Measurements from ENCODE around the gene GJC3. TPM values are rescaled to one million over a fixed set of nuclear protein-coding genes. Genes with fewer than 3 reads are reported as not detected.

The GJC3 gene
- total and polyA plus RNA-seq, 9 of the 15 experiments (the other 6 are each of a cell fraction or from before 2014, with no cell fraction given), result 0.10 to 0.45 (median 0.28) TPM; not detected in 1

GRCh38 chr7:99918959-99919813 lies 10.2 kb downstream of the GJC3 start, which contains the start of gene TRIM4 (continued):
- TF ChIP-seq MBD1 (CRISPR knock-in tag; IDR thresholded peaks at IDR 0.05) (no peak), ZNF143 (CRISPR knock-in tag; IDR thresholded peaks at IDR 0.05) (peak; percentile 57), THRAP3 (IDR thresholded peaks at IDR 0.05; ENCODE audit: borderline replicate concordance) (no peak), HINFP (tag; conservative IDR thresholded peaks at IDR 0.05; ENCODE audit: low read depth) (no peak), MIER1 (IDR thresholded peaks at IDR 0.05; ENCODE audit: low read depth) (0 out of 2 replicates have a peak, but pooled peaks have one; percentile 45), GABPA (tag; conservative IDR thresholded peaks at IDR 0.05; ENCODE audit: low read depth) (peak; percentile 97), ARNT (IDR thresholded peaks at IDR 0.05) (no peak), MTA3 (IDR thresholded peaks at IDR 0.05; ENCODE audit: borderline replicate concordance) (peak; percentile 45; the same call in 1 of the 2 replicates), RBM39 (optimal IDR thresholded peaks at IDR 0.05; ENCODE audit: low read depth, low read length) (no peak), CXXC5 (CRISPR knock-in tag; IDR thresholded peaks at IDR 0.05) (peak; percentile 96), NR1H2 (CRISPR knock-in tag; IDR thresholded peaks at IDR 0.05) (peak; percentile 96; the same call in 1 of the 2 replicates), NCOR1 (IDR thresholded peaks at IDR 0.05) (no peak), ZNF263 (CRISPR knock-in tag; IDR thresholded peaks at IDR 0.05; ENCODE audit: borderline replicate concordance) (peak; percentile 65; the same call in 1 of the 2 replicates), GTF2B (IDR thresholded peaks at IDR 0.05; ENCODE audit: extremely low read depth, insufficient read length) (no peak), DPF2 (IDR thresholded peaks at IDR 0.05) (0 out of 2 replicates have a peak, but pooled peaks have one; percentile 46), CBX2 (IDR thresholded peaks at IDR 0.05; ENCODE audit: insufficient read depth, low read length, poor library complexity, severe bottlenecking) (no peak), E2F5 (CRISPR knock-in tag; IDR thresholded peaks at IDR 0.05) (no peak; the same call in 1 of the 2 replicates), HNRNPL (IDR thresholded peaks at IDR 0.05; ENCODE audit: low read depth, low read length) (peak; percentile 39), HNRNPUL1 (IDR thresholded peaks at IDR 0.05; ENCODE audit: low read length) (no peak), FUS (optimal IDR thresholded peaks at IDR 0.05; ENCODE audit: low read depth, low read length) (peak; percentile 40), ATF2 (CRISPR knock-in tag; IDR thresholded peaks at IDR 0.05) (no peak), L3MBTL2 (IDR thresholded peaks at IDR 0.05) (peak; percentile 73)

All from K562 (cell line).